Umbilical cord (tissue), 2 donors: ENCODE results near the gene EYA2. TPM values are rescaled to one million over a fixed set of nuclear protein-coding genes. Genes with fewer than 3 reads are reported as not detected.
"Not testable (repeated sequence)": the region's sequence is repeated elsewhere in the genome, so short reads cannot be mapped to it uniquely, and the experiment has no call there.

Experiments used
- DNase-seq: peaks from one replicate; pipeline ENCODE4 v3.0.0-alpha.2; 2015; ENCODE audit warnings: low spot score
- total RNA-seq: library from RNA; depleted of rRNA; stranded (reverse); fragments of >200 nt; gene quantifications from one replicate; pipeline ENCODE4 v1.2.3, GENCODE V29; 2014; ENCODE audit warnings: low replicate concordance; ENCODE audit not compliant: insufficient read depth

The EYA2 gene
- 2.2 TPM for total RNA-seq

GRCh38 chr20:46894579-46894958 lies at the start of gene EYA2:
Gene EYA2 (plus strand): TSS chr20:46894843. CDS start chr20:46990011, 95,168 bp downstream.
- peak; percentile 28 for DNase-seq

- DNase-seq, result no peak
Measured at GRCh38 chr20:46844965-46845364, 49.7 kb upstream of the EYA2 start.

- no peak for DNase-seq
Measured at GRCh38 chr20:46849269-46849668, 45.4 kb upstream of the EYA2 start.

GRCh38 chr20:46849751-46850150 lies 44.9 kb upstream of the EYA2 start:
- DNase-seq, result no peak

- no peak for DNase-seq
Measured at GRCh38 chr20:46850416-46850815, 44.2 kb upstream of the EYA2 start.

- no peak for DNase-seq
Measured at GRCh38 chr20:46850896-46851295, 43.7 kb upstream of the EYA2 start.

- no peak for DNase-seq
Measured at GRCh38 chr20:46851746-46852145, 42.9 kb upstream of the EYA2 start.

- DNase-seq, result no peak
Measured at GRCh38 chr20:46852313-46852712, 42.3 kb upstream of the EYA2 start.

GRCh38 chr20:46853926-46854325 lies 40.7 kb upstream of the EYA2 start:
- DNase-seq, result no peak

- peak; percentile 45 for DNase-seq
Measured at GRCh38 chr20:46857061-46857831, 37.4 kb upstream of the EYA2 start.

- no peak for DNase-seq
Measured at GRCh38 chr20:46865824-46866223, 28.8 kb upstream of the EYA2 start.

GRCh38 chr20:46870041-46870440 lies 24.6 kb upstream of the EYA2 start:
- DNase-seq, result no peak

- DNase-seq, result no peak
Measured at GRCh38 chr20:46872328-46873211, 22.1 kb upstream of the EYA2 start.

- no peak for DNase-seq
Measured at GRCh38 chr20:46875059-46875458, 19.6 kb upstream of the EYA2 start.

- DNase-seq, result no peak
Measured at GRCh38 chr20:46879386-46879785, 15.3 kb upstream of the EYA2 start.

GRCh38 chr20:46879963-46880362 lies 14.7 kb upstream of the EYA2 start:
- DNase-seq, result not testable (repeated sequence)

- DNase-seq, result no peak
Measured at GRCh38 chr20:46883892-46884291, 10.8 kb upstream of the EYA2 start.

- DNase-seq, result no peak
Measured at GRCh38 chr20:46890682-46891081, 4.0 kb upstream of the EYA2 start.

- DNase-seq, result no peak
Measured at GRCh38 chr20:46893051-46893450, 1.6 kb upstream of the EYA2 start.

GRCh38 chr20:46893877-46894578 lies 615 bp upstream of the EYA2 start:
- DNase-seq, result peak; percentile 28

- peak; percentile 48 for DNase-seq
Measured at GRCh38 chr20:46894971-46895905, 595 bp downstream of the EYA2 start.
